Esophagus squamous epithelium (tissue), 5 donors: ENCODE data around the gene CHD6. TPM values are rescaled to one million over a fixed set of nuclear protein-coding genes. Genes with fewer than 3 reads are reported as not detected.

Experiments
- DNase-seq: peaks from one replicate; lab custom pipeline; 2025; lab: John Stamatoyannopoulos, UW
- H3K27ac ChIP-seq, 4 donors: fragments of 200-600 bp; sonication (generic); one replicate each; pipeline ENCODE4 v1.5.1; 2016 to 2019; ENCODE audit warnings: mild to moderate bottlenecking in 1 of 4
- H3K27me3 ChIP-seq, 4 donors: fragments of 200-600 bp; sonication (generic); 1 replicate in 3 of 4; 2 replicates in 1 of 4; pipeline versions ENCODE4 v1.5.1 to v1.6.0; 2017 to 2021; ENCODE audit warnings: antibody characterized with exemption in 1 of 4
- H3K36me3 ChIP-seq, 3 donors: fragments of 200-600 bp; sonication (generic); one replicate each; pipeline ENCODE4 v1.5.1; 2016 to 2019
- H3K4me1 ChIP-seq, 3 donors: fragments of 200-600 bp; sonication (generic); one replicate each; pipeline ENCODE4 v1.5.1; 2017 to 2019
- H3K4me3 ChIP-seq, 4 donors: fragments of 200-600 bp; sonication (generic); 1 replicate in 3 of 4; 2 replicates in 1 of 4; pipeline ENCODE4 v1.5.1; 2016 to 2019; ENCODE audit warnings: mild to moderate bottlenecking in 2 of 4, moderate library complexity in 1 of 4
- H3K9me3 ChIP-seq, 3 donors: fragments of 200-600 bp; sonication (generic); one replicate each; pipeline ENCODE4 v1.5.1; 2016 to 2019
- POLR2A ChIP-seq, 4 donors: fragments of 450-650 bp; IDR thresholded peaks; one replicate each; pipeline ENCODE4 v1.6.1; 2017; ENCODE audit warnings: antibody characterized with exemption in 4 of 4, mild to moderate bottlenecking in 4 of 4, moderate library complexity in 3 of 4
- WGBS, 2 donors: methylation state at CpG; one replicate each; pipeline ENCODE4 v1.1.5; 2018; 5-methylcytosine and 5-hydroxymethylcytosine counted together
- intact Hi-C: fragments of 100-400 bp; cut with DNase I; formaldehyde crosslinking; loops from one replicate; pipeline ENCODE4 v1.15.0; 2022
- total RNA-seq, 4 donors: library from RNA; depleted of rRNA; stranded (reverse); fragments of >200 nt; gene quantifications; one replicate each; pipeline ENCODE4 v1.1.0, GENCODE V29; 2016
- TF ChIP-seq, protein P1 (sequence below), 6 experiments: fragments of 450-650 bp in 4 of 6; fragments of 200-600 bp in 2 of 6; sonication (generic) in 2 of 6; IDR thresholded peaks; one replicate each; pipeline ENCODE4 v1.5.1; 2016 to 2019; ENCODE audit warnings: antibody characterized with exemption in 6 of 6, mild to moderate bottlenecking in 4 of 6, moderate library complexity in 4 of 6
- donor health status: DM: yes; HTN: yes; CAD: no.

Gene CHD6
- total RNA-seq, 4 donors from 2014 or later: 11.8 to 29.9 (median 17.6) TPM

DNA sequence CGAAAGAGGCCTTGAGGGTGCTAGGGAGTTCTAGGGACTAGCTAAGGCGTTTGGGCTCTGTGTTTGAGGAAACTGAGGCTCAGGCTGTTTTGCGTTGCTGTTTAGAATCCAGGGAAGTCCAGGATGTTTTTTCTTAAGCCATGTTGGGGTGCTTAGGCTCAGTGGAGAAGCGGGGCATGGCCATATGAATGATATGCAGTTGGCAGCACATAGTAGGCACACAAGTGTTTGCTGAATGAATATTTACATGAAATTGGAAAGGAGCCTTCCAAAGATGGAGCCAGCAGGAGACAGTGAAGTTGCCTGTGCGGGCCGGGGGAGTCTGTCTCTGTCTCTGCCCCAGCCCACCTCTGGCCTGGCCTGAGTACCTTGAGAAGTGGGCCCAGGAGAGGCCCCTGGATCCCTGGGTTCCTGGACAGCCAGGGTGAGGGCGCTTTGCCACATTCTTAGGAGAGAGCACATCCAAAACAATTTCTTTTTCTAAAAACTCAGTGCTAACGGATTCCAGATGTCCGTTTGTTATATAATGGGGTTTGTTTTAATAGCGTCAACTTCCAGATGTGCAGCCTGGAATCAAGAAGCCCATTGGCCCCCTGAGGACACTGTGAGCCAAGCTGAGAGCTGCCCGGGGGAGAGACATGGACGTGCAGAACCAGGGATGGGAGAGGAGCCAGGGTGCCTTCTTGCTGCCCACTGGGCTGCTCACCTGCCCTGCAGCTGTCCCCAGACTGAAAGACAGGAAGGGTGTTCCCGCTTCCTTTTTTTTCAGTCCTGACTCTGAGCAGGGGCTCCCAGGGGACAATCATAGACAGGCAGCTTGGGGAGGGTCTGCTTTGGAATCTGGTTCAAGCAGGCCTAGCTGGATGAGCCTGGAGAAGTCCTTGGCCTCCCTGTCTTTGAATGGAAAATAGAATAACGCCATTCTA lies 231.4 kb downstream of the CHD6 start:
- Histone ChIP-seq H3K27ac (no peak overlapping the region), H3K9me3 (no peaks in the 10 kb centered on the region), H3K27me3 (no peaks in the 10 kb centered on the region), H3K4me3 (no peak overlapping the region), H3K4me1 (peaks cover under 1 to 24% (median 1%) of the 10 kb centered on the region in 3 donors), H3K36me3 (no peaks in the 10 kb centered on the region)
- 62 to 65% methylated on average over 7 to 11 of the region's 14 CpGs for WGBS, 2 donors
- no peak for DNase-seq
- intact Hi-C loops: no loop called here
- TF ChIP-seq POLR2A (IDR thresholded peaks at IDR 0.05): no peak
- TF ChIP-seq, protein P1, sequence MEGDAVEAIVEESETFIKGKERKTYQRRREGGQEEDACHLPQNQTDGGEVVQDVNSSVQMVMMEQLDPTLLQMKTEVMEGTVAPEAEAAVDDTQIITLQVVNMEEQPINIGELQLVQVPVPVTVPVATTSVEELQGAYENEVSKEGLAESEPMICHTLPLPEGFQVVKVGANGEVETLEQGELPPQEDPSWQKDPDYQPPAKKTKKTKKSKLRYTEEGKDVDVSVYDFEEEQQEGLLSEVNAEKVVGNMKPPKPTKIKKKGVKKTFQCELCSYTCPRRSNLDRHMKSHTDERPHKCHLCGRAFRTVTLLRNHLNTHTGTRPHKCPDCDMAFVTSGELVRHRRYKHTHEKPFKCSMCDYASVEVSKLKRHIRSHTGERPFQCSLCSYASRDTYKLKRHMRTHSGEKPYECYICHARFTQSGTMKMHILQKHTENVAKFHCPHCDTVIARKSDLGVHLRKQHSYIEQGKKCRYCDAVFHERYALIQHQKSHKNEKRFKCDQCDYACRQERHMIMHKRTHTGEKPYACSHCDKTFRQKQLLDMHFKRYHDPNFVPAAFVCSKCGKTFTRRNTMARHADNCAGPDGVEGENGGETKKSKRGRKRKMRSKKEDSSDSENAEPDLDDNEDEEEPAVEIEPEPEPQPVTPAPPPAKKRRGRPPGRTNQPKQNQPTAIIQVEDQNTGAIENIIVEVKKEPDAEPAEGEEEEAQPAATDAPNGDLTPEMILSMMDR (IDR thresholded peaks at IDR 0.05): no peak

DNA sequence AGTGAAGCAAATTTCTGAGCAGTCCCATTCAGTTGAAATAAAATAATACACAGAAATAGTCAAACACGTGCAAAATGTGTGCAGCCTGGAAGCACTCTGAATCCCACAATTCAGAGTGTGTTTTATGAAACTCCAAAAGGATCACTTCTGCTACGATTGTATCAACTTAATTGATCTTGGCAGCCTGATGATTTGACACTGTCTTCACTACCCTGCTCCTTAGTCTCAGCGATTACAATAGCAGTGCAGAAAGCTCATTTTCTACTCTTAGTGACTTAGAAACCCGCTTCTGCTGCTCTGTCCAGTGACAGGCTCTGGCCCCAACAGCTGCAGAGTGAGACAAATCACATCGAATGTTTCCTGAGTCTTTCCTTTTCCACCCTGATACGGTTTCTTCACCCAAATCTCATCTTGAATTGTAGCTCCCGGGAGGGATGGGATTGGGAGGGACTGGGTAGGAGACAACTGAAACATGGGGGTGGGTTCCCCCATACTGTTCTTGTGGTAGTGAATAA lies 235.3 kb downstream of the CHD6 start:
- Histone ChIP-seq H3K4me1 (peaks cover 0 to 15% (median 0%) of the 10 kb centered on the region in 3 donors), H3K36me3 (no peaks in the 10 kb centered on the region), H3K9me3 (no peaks in the 10 kb centered on the region), H3K4me3 (no peak overlapping the region), H3K27me3 (peaks cover 0 to 10% (median 0%) of the 10 kb centered on the region in 4 donors), H3K27ac (no peak overlapping the region)
- WGBS, 2 donors: 79% methylated on average over 7 of the region's 7 CpGs
- TF ChIP-seq, protein P1 (IDR thresholded peaks at IDR 0.05): no peak
- TF ChIP-seq POLR2A (IDR thresholded peaks at IDR 0.05): no peak
- intact Hi-C loops: no loop called here
- DNase-seq: no peak

DNA sequence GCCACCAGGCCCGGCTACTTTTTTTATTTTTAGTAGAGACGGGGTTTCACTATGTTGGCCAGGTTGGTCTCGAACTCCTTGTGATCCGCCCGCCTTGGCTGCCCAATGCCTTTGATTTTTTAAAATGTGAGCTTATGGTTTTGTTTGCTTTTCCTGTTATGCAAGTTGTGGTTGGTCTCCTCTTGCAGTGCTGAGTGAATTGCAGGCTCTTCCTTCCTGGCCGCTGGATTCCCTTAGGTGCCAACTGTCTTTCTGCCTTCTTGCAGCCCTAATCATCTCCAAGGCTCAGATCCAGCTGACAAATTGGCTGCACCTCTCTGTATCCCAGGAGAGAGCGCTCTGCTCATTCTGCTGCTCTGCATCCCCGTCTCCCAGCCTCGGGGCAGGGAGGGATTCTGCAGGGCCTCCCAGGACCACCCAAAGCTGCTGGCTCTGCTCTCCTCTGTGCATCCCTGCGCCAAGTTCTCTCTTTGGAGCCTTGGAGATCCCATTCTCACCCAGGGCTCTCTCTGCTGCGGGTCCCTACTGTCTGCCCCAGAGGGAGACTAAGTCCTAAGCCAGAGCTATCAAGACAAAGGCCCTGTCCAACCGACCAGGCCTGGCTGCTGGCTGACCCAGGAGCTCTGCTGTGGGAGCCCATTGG lies 237.5 kb downstream of the CHD6 start:
- intact Hi-C loops: no loop called here
- WGBS, 2 donors: 44 to 46% methylated on average over 8 to 12 of the region's 12 CpGs
- DNase-seq: no peak
- no peaks in the 10 kb centered on the region for H3K36me3 ChIP-seq
- peaks cover 0 to 16% (median 0%) of the 10 kb centered on the region in 4 donors for H3K27me3 ChIP-seq
- H3K4me1 ChIP-seq: no peaks in the 10 kb centered on the region
- no peak for TF ChIP-seq POLR2A (IDR thresholded peaks at IDR 0.05)
- TF ChIP-seq, protein P1 (IDR thresholded peaks at IDR 0.05): no peak
- H3K4me3 ChIP-seq: no peak overlapping the region
- no peaks in the 10 kb centered on the region for H3K9me3 ChIP-seq
- H3K27ac ChIP-seq: no peak overlapping the region

DNA sequence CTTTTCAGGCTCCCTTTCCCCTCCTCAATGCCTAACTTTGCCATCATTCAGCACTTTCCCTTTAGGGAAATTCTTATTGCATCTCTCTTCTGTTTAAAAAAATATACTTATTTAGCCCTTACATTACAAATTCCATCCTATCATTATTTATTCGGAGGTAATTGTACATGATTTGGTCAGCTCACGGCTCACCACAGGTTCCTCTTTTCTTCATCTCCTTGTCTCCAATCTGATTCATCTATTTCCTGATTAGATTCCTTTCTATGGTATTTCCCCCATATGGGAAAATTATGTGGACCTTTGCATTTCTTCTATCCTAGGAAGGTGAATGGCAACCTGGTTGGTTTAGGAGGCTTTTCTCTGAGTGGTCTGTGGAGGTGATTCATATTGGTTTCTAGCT lies 238.6 kb downstream of the CHD6 start:
- peaks cover 0 to 23% (median 0%) of the 10 kb centered on the region in 4 donors for H3K27me3 ChIP-seq
- no peak overlapping the region for H3K27ac ChIP-seq
- WGBS, 2 donors: 66 to 77% methylated on average over 2 of the region's 2 CpGs
- no peak for TF ChIP-seq POLR2A (IDR thresholded peaks at IDR 0.05)
- TF ChIP-seq, protein P1 (IDR thresholded peaks at IDR 0.05): no peak
- intact Hi-C loops: no loop called here
- no peak for DNase-seq
- H3K36me3 ChIP-seq: no peaks in the 10 kb centered on the region
- no peaks in the 10 kb centered on the region for H3K9me3 ChIP-seq
- no peaks in the 10 kb centered on the region for H3K4me1 ChIP-seq
- no peak overlapping the region for H3K4me3 ChIP-seq

DNA sequence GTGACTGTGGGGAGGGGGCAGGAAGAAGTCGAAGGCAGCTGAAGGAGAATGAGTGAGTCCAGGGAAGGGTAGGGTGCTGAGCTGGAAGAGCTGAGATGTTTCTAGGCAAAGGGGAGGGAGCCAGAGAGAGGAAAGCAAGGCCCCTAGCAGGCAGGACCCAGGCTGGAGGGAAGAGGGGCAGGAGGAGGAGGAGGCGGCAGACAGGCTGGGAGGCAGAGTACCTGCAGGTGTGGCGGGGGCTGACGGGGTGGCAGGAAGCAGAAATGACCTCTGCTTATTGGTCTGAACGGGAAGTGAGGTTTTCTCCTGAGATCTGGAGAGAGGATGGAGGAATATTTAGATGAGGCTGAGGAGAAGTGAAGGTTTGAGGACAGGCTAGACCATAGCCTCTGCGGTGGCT lies 240.9 kb downstream of the CHD6 start:
- no peak for DNase-seq
- Histone ChIP-seq H3K4me1 (no peaks in the 10 kb centered on the region), H3K9me3 (no peaks in the 10 kb centered on the region), H3K27me3 (peaks cover 0 to 34% (median 0%) of the 10 kb centered on the region in 4 donors), H3K4me3 (no peak overlapping the region), H3K27ac (no peak overlapping the region), H3K36me3 (no peaks in the 10 kb centered on the region)
- 61 to 65% methylated on average over 6 of the region's 6 CpGs for WGBS, 2 donors
- intact Hi-C loops: no loop called here
- TF ChIP-seq, protein P1 (IDR thresholded peaks at IDR 0.05): no peak
- no peak for TF ChIP-seq POLR2A (IDR thresholded peaks at IDR 0.05)
